ENCODE data around the gene ARL3.

Gene ARL3

GRCh38 chr10:102758240-102758932 is 44.2 kb upstream of the ARL3 start:
- TF ChIP-seq CTCF (IDR thresholded peaks at IDR 0.05; ENCODE audit: low read depth, low read length): no peak
- no peak overlapping the region for H3K4me3 ChIP-seq (replicated peaks in 1 of 2; ENCODE audit: low read depth in 2 of 2, low read length in 2 of 2)
- no peak for DNase-seq (ENCODE audit: low read depth in 2 of 2)

GRCh38 chr10:102757323-102757722 is 43.1 kb upstream of the ARL3 start:
- DNase-seq (ENCODE audit: low read depth in 2 of 2): no peak
- TF ChIP-seq CTCF (IDR thresholded peaks at IDR 0.05; ENCODE audit: low read depth, low read length): no peak
- no peak overlapping the region for H3K4me3 ChIP-seq (replicated peaks in 1 of 2; ENCODE audit: low read depth in 2 of 2, low read length in 2 of 2)

- DNase-seq (ENCODE audit: low read depth in 2 of 2): no peak
- TF ChIP-seq CTCF (IDR thresholded peaks at IDR 0.05; ENCODE audit: low read depth, low read length): no peak
- no peak overlapping the region for H3K4me3 ChIP-seq (replicated peaks in 1 of 2; ENCODE audit: low read depth in 2 of 2, low read length in 2 of 2)
Measured at GRCh38 chr10:102753718-102754117, 39.5 kb upstream of the ARL3 start.

- peak; percentile 69 for TF ChIP-seq CTCF (IDR thresholded peaks at IDR 0.05; ENCODE audit: low read depth, low read length)
- H3K4me3 ChIP-seq (replicated peaks in 1 of 2; ENCODE audit: low read depth in 2 of 2, low read length in 2 of 2): no peak overlapping the region
- DNase-seq (ENCODE audit: low read depth in 2 of 2): peak; percentile 86 to 87
Measured at GRCh38 chr10:102752934-102753664, 38.9 kb upstream of the ARL3 start.

GRCh38 chr10:102752266-102752930 is 38.2 kb upstream of the ARL3 start:
- DNase-seq (ENCODE audit: low read depth in 2 of 2): peak; percentile 82 to 92
- no peak for TF ChIP-seq CTCF (IDR thresholded peaks at IDR 0.05; ENCODE audit: low read depth, low read length)
- no peak overlapping the region for H3K4me3 ChIP-seq (replicated peaks in 1 of 2; ENCODE audit: low read depth in 2 of 2, low read length in 2 of 2)

GRCh38 chr10:102745157-102745556 is 31.0 kb upstream of the ARL3 start:
- no peak for DNase-seq (ENCODE audit: low read depth in 2 of 2)
- no peak for TF ChIP-seq CTCF (IDR thresholded peaks at IDR 0.05; ENCODE audit: low read depth, low read length)
- peak overlapping the region; percentile 98 to 99 for H3K4me3 ChIP-seq (replicated peaks in 1 of 2; ENCODE audit: low read depth in 2 of 2, low read length in 2 of 2)

All from cardiac fibroblast (primary cell).